Measurements from ENCODE around the gene ZNF804A.
"Not testable (repeated sequence)": the region's sequence is repeated elsewhere in the genome, so short reads cannot be mapped to it uniquely, and the experiment has no call there.

Gene ZNF804A

DNA sequence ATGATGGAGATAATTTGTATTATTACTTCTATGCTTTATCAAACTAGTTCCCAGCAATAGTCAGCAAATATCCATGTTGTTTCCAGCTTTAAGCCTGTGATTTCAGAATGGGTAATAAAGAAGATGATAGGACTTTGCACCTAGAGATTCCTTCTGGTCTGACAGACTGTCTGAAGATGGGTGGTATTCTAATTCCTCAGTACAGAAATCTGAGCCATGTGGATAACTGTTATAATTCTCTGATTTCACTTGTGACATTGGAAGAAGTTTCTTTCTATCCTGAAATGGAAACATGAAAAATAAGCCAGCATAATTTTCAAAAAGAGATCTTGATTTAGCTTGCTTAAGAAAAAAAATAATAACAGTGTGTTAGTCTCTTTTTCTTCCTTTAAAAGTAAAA, 130.1 kb downstream of the ZNF804A start:
- FAIRE-seq: no peak

DNA sequence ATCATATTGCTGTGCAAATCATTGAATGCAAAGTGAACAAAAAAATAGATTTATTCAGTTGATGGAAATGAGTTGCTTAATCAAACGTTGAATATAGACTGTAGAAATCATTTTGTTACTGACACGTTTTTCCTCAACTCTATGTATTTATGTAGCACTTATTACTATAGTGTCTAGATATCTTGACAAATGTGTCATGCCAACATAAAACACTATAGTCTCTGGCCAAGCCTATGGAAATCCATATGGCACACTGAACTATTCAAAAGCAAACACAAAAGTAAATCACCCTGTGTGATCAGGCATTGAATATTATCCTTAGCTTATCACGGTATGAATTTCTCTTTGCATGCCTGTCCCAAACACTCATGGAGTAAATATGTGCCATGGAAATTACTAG, 131.3 kb downstream of the ZNF804A start:
- FAIRE-seq: no peak

DNA sequence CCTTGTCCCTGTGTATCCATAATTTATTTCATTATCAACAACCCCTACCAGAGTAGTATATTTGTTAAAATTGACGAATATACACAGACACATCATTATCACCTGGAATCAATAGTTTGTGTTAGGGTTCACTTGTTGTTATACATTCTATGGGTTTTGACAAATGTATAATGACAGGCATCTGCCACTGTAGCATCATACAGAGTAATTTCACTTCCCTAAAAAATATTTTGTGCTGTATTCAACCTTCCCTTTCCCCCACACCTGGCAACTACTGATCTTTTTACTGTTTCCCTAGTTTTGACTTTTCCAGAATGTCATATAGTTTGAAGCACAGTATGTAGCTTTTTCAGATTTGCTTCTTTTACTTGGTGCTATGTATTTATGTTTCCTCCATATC, 132.0 kb downstream of the ZNF804A start:
- FAIRE-seq: no peak

DNA sequence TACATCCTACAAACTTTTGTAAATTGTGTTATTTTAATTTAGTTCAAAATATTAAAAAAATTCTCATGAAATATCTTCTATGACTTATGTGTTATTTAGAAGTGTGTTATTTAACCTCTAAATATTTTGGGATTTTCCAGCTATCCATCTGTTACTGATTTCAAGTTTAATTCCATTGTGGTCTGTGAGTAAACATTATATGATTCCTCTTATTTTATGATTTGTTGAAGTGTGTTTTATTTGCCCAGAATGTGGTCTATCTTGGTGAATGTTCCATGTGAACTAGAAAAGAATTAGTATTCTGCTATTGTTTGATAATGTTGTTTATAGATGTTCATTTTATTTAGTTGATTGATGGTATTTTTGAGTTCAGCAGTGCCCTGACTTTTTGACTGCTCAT, 136.0 kb downstream of the ZNF804A start:
- FAIRE-seq: no peak

DNA sequence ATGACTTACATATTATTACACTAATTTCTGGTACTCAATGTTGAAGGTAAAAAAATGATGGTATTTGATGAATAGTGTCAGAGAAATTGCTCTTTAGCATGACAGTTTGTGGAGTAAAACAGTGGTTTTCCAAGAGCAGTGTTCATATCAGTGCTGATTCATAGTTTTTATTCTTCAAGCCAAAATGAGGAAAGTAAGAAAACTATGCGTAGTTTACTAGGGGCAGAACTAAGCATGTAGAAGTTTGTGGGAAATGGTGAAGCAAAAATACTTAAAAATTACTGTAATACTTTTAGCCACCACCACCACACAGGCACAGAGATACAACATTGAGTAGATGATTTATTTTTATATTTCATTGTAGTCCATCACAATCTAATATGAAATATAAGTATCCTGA, 137.3 kb downstream of the ZNF804A start:
- FAIRE-seq: no peak

DNA sequence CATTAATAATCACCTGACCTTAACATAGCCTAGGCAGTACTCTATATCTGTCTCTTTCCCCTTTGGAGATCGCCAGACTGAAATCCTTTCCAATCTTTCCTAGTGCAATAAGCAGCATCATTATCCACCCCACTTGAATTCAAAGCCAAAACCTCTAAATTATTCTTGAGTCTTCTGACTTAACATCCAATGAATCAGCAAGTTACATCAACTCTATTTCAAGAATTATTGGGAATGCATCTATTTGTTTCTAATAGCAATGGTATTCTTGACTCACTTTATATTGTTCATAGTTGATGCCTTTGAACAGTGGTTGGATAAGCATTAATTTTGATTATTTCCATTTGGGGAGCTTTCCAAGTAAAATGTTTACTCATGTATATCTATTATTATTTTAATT, 144.8 kb downstream of the ZNF804A start:
- no peak for FAIRE-seq

DNA sequence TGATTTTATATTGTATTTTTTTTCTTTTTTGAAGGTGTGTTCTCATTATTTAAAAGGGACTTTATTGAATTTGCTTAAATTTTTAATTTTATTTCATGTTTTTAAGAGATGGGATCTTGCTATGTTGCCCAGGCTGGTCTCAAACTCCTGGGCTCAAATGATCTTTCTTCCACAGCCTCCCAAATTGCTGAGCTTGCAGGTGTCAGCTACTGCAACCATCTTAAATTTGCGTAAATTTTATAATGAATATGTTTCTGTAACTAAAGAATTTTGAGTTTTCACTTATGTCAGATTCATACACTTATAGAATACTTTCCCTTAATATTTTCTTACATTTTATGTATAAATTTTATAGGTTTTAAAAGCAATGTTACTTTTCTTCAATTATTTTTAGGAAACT, 157.8 kb downstream of the ZNF804A start:
- no peak for FAIRE-seq

DNA sequence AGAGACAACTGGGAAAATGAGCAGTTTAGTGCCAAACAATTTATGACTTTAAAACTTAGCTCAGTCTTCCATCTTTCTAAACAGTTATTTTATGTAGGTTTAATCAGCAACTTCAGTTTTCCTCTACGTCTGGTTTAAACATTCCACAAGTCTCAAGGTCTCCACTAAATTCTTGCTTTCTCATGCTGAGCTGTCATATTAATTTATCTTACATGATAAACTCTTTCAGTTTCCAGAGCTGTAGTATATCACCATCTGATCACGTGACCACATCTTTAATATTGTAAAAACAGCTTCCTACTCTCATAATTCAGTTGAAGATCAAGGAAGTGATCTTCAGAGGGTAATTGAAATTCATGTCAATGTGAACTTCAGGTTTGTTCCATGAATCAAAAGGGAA, 158.6 kb downstream of the ZNF804A start:
- FAIRE-seq: no peak

DNA sequence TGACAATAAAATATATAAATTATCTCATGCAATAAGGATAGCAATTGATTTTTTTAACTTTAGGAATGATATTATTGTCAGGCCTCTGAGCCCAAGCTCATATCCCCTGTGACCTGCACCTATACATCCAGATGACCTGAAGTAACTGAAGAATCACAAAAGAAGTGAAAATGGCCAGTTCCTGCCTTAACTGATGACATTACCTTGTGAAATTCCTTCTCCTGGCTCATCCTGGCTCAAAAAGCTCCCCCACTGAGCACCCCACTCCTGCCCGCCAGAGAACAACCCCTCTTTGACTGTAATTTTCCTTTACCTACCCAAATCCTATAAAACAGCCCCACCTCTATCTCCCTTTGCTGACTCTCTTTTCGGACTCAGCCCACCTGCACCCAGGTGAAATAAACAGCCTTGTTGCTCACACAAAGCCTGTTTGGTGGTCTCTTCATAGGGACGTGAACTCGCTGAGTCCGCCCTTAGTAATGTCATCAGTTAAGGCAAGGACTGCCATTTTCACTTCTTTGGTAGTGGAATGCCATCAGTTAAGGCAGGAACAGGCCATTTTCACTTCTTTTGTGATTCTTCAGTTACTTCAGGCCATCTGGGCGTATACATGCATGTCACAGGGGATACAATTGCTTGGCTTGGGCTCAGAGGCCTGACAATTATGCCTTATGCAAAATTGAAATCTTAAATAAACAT, 161.4 kb downstream of the ZNF804A start:
- not testable (repeated sequence) for FAIRE-seq

DNA sequence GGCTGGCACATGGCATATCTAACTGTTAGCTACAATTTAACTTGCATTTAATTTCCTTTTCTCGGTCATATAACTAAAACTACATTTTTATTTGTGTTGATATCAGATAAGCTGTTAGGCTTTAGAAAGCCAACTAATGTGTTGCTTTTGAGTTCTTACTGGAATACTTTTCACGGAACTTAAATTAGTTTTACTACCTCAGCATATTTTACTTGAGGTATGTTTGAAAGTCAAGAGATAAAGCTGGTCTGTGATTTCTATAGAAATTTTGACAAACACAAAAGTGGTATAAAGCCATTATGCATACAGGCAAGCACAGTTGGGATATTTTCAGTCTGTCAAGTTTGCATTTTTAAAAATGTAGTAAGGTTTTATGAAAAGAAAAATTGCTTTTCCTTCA, 162.6 kb downstream of the ZNF804A start:
- no peak for FAIRE-seq

DNA sequence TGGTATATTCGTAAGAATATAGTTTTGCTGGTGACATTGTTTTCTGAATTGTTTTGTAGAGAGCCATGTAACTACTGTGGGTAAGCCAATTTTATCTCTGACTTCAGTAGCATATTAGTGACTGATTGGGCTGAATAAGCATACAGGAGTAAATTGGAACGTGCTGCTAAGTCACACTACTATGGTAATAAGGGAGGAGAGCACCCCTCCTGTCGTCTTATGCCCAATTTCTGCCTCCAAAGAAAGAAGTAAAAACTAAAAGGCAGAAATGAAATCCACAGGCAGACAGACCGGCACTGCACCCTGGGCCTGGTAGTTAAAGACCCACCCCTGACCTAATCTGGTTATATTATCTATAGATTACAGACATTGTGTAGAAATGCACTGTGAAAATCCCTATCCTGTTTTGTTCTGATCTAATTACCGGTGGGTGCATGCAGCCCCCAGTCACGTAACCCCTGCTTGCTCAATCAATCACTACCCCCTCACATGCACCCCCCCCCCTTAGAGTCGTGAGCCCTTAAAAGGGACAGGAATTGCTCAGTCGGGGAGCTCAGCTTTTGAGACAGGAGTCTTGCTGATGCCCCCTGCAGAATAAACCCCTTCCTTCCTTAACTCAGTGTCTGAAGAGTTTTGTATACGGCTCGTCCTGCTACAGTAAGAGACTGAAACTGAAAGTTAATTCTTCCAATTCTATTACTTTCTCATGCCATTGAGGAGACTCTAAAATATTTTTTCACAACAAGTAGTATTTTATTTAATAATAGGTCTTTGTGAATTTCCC, 167.0 kb downstream of the ZNF804A start:
- no peak for FAIRE-seq

DNA sequence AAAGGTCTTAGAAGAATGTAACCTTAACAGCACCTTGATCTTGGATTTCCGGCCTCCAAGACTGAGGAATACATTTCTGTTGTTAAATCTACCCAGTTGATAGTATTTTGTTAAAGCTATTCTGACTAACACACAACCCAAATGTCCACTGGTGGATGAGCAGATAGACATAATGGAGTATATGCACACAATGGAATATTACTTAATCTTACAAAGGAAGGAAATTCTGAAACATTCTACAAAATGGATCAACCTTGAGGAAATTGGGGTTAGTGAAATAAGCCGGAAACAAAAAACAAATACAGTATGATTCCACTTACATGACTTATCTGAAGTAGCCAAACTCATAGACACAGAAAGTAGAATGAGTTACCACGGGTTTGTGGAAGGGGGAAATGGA, 168.7 kb downstream of the ZNF804A start:
- FAIRE-seq: no peak

DNA sequence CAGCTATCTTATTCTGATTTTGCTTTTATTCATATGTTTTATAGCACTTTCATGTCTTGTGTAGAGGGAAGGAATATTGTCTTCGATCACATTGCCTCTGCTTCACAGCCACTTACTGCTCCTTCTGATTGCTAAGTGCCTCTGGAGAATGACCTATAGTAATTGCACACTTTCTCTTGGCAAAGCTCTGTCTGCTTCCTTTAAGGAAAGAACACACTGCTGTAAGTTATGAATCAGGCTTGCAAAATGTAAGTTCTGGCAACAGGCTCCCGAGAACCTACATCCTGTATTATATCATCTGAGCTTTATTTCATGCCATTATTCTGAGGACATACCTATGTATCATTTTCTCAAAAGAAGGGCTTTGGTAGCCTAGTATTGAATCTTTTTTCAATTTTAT, 170.7 kb downstream of the ZNF804A start:
- FAIRE-seq: no peak

DNA sequence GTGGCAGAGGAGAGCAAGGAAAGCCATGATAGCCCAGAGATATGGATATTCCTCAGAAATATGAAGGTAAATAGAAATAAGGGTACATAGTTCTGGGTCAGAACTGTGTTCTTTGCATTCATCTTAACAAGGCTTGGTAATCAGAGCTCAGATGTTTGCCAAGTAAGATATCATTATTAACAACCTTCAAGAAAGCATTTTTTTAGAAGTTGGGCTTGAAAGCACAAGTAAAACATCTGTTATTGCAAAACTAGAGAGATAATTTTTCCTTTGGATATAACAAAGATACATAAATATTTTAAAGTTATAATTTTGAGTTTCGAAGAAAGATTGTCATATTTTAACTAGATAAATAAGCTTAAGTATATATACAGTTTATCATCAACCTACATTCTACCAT, 171.4 kb downstream of the ZNF804A start:
- no peak for FAIRE-seq

DNA sequence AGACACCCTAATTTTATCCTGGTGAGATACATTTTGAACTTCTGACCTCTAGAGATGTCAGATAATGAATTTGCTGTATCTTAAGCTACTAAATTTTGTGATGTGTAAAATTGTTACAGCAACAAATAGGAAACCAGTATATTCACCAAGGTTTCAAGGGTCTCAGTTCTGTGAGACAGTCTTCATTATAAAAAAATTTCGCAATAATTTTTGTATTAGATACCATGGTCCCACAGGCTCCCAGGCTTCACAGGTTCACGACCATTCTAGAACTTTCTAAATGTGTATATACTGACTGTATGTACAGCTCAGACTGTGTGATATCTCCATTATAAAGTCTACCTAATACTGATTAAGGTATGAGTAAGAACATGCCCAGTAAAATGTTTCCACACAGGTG, 181.4 kb downstream of the ZNF804A start:
- no peak for FAIRE-seq

DNA sequence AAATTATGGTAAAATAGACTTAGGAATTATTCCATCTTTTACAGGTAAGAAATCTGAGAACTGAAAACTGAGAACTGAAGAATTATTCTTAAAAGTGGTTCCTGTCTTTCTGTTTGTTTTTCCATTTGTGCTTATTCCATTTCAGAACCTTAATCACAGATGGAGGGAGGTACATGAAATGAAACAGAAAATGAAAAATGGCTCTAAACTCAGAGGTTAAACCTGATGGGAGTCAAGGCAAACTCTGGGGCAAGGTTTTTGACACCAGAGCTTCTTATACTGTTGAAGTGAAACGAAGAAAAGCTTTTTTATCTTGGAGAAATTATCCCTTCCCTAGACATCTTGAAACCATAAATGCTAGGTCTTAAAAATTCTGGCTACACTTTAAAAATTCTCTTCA, 182.1 kb downstream of the ZNF804A start:
- no peak for FAIRE-seq

DNA sequence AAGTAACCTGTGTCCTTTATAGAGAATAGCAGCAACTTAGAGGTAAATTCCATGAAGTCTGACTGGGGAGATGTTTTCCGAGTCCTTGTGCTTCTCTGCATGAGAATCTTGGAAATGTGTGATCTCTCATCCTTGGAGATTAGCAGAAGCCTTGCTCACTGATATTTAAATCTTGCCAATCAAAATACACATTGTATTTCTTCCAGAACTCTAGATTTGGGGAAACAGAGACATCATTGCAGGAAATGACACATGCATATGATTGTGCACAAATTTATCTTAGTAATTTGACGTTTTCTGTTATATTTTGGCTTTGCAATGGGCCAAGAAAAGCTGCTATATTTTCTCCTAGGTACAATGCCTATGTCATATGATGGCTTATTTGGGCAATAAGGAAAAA, 182.6 kb downstream of the ZNF804A start:
- FAIRE-seq: no peak

DNA sequence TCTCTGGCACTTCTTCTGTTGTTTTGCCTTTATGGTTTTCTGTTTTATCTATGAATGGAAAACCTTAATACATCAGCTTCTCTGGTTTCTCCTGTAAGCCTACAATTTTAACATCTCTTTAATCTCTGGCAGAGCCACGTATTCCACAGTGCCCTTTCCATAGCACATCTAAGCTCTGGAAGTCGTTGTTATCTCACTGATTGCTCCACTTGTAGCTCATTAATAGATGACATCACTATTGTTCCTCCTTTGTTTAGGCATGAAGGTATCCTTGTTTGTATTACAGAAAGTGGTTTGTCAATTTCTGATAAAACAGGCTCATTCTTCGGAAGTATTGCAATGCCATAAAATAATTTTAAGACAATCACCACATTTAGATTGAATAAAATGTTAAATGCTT, 185.2 kb downstream of the ZNF804A start:
- FAIRE-seq: no peak

DNA sequence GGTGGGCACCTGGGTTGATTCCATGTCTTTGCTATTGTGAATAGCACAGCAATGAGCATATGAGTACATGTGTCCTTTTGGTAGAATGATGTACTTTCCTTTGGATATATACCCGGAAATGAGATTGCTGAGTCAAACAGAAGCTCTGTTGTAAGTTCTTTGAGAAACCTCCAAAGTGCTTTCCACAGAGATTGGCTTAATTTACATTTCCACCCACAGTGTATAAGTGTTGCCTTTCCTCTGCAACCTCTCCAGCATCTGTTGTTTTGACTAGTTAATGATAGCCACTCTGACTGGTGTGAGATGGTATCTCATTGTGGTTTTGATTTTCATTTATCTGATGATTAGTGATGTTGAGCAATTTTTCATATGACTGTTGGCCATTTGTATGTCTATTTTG, 194.8 kb downstream of the ZNF804A start:
- no peak for FAIRE-seq

DNA sequence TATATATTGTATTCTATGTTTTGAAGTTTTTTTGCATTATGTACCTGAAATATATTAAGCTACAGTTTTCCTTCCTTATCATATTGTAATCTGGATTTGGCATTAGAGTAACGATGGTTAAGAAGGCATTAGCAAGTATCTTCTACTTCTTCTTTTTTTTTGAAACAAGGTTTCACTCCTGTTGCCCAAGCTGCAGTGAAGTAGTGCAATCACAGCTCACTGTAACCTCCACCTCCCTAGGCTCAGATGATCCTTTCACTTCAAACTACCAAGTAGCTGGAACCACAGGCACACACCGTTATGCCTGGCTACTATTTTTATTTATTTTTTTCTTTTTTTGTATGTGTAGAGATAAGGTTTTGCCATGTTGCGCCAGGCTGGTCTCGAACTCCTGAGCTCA, 201.1 kb downstream of the ZNF804A start:
- FAIRE-seq: no peak

DNA sequence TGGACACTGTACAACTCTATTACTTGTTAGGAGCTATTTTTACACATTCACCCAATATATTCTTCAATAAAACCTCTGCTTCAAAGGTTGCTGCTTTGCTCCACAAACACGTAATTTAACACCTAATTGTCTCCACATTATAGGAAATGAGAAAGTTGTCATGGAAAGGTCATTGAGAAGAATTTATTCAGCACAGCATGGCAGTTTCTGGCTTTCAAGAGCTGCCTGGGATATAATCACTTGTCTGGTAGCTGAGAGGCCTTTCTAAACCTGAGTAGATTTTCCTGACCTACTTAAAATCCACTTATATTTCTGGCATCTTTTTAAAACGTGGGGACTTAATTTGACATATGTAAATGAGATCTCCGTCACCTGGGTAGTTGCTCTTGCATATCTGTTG, 216.1 kb downstream of the ZNF804A start:
- FAIRE-seq: no peak

DNA sequence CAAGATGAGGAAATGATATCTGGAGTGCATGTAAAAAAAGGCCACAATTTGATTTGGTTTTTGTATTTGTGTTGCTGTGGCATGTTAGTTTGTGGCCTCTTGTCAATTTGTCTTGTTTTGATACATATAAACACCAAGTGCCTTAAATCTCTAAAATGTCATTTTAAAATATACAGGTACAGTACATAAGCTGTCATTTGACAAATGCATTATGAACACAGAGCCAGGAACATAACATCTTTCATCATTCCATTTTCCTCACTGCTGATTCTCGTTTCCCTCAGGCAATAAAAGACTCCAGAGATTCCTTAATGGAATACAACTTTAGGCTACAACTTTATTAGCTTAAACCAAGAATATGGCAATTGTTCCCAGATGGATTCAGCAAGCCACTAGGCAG, 217.5 kb downstream of the ZNF804A start:
- FAIRE-seq: no peak

DNA sequence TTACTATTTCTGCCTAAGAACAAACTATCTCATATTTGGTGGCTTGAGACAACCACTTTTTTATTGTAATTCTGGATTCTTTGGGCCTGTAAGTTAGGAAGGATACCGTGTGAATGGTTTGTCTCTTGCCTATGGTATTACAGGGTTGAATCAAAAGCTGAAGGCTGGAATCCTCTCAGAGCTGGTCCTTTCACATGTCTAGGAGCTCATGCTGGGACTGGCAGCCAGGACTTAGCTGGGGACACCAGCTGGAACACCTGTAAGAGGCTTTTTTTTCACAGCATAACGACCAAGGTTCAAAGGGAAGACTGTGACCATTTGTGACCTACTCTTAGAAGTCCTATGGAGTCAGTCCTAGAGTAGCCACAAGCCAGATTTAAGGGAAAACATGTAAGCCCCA, 226.3 kb downstream of the ZNF804A start:
- no peak for FAIRE-seq

DNA sequence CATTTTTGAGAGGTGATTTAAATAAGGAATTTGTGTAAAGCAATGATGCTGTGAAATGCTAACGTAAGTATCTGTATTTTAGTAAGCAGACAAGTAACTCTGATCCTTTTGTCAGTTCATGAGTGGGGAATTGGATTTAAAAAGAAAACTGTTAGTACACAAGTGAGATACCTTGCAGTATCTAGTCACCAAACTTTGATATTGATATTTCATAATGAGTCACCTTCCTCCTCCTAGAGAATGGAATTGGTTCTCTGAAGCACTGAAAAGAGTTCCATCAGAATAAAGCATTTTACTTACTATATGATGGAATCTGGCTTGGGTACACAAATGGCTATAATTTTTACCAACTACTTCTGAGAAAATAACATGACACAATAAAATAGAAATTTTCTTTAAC, 232.2 kb downstream of the ZNF804A start:
- FAIRE-seq: no peak
